Left ventricle myocardium inferior (tissue), 1 donor: ENCODE measurements around the gene A3GALT2. TPM values are rescaled to one million over a fixed set of nuclear protein-coding genes. Genes with fewer than 3 reads are reported as not detected.

Experiments used
- DNase-seq: peaks from one replicate; pipeline ENCODE4 v3.0.0-alpha.2; 2020
- H3K27ac ChIP-seq: fragments of 200-600 bp; replicated peaks from 2 replicates; pipeline ENCODE4 v1.8.0; 2021
- H3K27me3 ChIP-seq: fragments of 200-600 bp; 2 replicates; pipeline ENCODE4 v1.8.0; 2021; ENCODE audit warnings: low read depth
- H3K36me3 ChIP-seq: fragments of 200-600 bp; 2 replicates; pipeline ENCODE4 v1.8.0; 2021
- H3K4me1 ChIP-seq: fragments of 200-600 bp; 2 replicates; pipeline ENCODE4 v1.8.0; 2021
- H3K4me3 ChIP-seq: fragments of 200-600 bp; 2 replicates; pipeline ENCODE4 v1.8.0; 2021; ENCODE audit warnings: mild to moderate bottlenecking, moderate library complexity
- H3K9me3 ChIP-seq: fragments of 200-600 bp; replicated peaks from 2 replicates; pipeline ENCODE4 v1.8.0; 2021
- intact Hi-C: fragments of 100-400 bp; cut with micrococcal nuclease; formaldehyde crosslinking; loops from one replicate; pipeline ENCODE4 v1.11.0; 2022
- total RNA-seq: library from RNA; stranded (reverse); fragmentation: NEBNext Ultra II Directional; extraction: Animal tissue kit (Norgen Biotek cat#: 25700); gene quantifications from one replicate; pipeline ENCODE4 v1.2.1, GENCODE V29; 2021
- TF ChIP-seq, protein P1 (sequence below): fragments of 200-600 bp; IDR thresholded peaks from 2 replicates; pipeline ENCODE4 v1.8.0; 2021; ENCODE audit warnings: antibody characterized with exemption, mild to moderate bottlenecking, borderline replicate concordance
- donor health status: DM: no; HTN: yes; CAD: no; lungs with severe emphysema.

A3GALT2 gene
- total RNA-seq, 1 donor from 2014 or later = not detected

DNA sequence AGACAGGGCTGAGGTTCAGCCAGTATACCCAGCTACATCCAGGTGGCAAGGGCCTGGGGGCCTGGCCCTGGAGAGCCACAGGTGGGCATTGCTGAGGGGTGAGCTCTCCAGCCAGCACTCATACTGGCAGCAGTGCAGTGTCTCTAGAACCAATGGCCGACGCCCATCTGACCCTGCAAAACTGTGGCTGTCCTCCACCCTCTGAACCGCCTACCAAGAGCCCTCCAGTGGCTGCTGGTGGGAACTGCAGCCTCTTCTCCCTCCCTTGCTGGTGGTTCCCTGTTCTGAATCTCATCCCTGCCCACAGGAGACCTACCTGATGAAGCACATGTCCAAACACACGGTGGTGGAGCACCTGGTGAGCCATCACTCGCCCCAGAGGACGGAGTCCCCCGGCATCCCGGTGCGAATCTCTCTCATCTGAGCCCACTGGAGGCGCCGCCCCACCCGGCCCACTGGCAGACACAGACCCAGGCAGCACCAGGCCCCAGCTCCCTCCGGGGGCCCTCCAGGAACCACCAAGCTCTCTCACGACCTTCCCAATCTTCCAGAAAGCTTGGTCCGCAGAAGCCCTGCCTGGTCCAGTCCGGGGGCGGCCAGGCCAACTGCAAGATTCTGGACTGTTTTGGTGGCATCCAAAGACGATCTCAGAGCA lies 22.1 kb downstream of the A3GALT2 start:
- H3K4me1 ChIP-seq = peaks cover 38% of the 10 kb centered on the region
- peak overlapping the region; percentile 47 for H3K27ac ChIP-seq

DNA sequence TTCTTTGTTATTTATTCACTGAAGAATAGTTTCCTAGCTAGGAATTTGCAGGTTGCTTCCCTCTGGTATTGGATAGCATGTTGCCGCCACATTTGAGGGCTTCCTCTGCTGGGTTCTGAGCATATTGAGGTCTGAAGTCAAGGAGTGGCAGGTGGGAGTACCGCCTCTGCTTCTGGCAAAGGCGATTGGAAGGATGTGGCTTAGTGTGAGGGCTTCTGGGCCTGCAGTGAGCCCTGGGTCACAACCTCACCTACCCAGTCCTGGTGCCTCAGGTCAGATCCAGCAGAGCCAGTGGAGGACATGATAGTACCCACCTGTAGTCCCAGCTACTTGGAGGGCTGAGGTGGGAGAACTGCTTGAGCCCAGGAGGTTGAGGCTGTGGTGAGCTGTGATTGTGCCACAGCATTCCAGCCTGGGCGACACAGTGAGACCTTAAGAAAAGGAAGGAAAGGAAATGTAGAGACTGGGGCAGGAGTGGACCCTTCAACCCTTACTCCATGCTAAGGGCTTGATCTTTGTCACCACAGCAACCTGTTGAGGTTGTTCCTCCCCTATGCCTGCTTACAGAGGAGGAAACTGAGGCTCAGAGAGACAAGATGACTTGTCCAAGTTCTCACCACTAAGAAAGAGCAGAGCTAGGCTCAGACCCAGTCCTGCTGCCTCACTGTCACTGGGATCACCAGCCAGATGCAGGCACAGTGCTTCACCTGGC lies 22.8 kb downstream of the A3GALT2 start:
- H3K4me1 ChIP-seq = peaks cover 38% of the 10 kb centered on the region
- intact Hi-C loops = loop anchor here (5.0 to 10.0 kb wide), 2 partner anchors 69 to 167 kb away; no protein-coding TSS in a partner anchor
- peaks cover 51% of the 10 kb centered on the region for H3K36me3 ChIP-seq
- TF ChIP-seq, protein P1, sequence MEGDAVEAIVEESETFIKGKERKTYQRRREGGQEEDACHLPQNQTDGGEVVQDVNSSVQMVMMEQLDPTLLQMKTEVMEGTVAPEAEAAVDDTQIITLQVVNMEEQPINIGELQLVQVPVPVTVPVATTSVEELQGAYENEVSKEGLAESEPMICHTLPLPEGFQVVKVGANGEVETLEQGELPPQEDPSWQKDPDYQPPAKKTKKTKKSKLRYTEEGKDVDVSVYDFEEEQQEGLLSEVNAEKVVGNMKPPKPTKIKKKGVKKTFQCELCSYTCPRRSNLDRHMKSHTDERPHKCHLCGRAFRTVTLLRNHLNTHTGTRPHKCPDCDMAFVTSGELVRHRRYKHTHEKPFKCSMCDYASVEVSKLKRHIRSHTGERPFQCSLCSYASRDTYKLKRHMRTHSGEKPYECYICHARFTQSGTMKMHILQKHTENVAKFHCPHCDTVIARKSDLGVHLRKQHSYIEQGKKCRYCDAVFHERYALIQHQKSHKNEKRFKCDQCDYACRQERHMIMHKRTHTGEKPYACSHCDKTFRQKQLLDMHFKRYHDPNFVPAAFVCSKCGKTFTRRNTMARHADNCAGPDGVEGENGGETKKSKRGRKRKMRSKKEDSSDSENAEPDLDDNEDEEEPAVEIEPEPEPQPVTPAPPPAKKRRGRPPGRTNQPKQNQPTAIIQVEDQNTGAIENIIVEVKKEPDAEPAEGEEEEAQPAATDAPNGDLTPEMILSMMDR = no peak
- H3K9me3 ChIP-seq = no peaks in the 10 kb centered on the region
- no peak for DNase-seq
- H3K4me3 ChIP-seq = no peak overlapping the region
- no peaks in the 10 kb centered on the region for H3K27me3 ChIP-seq
- peak overlapping the region; percentile 47 for H3K27ac ChIP-seq

More for the DNA sequence above, 22.1 kb downstream of the A3GALT2 start:
- Histone ChIP-seq H3K4me3 (no peak overlapping the region), H3K36me3 (peaks cover 47% of the 10 kb centered on the region), H3K27me3 (no peaks in the 10 kb centered on the region), H3K9me3 (no peaks in the 10 kb centered on the region)
- intact Hi-C loops = loop anchor here (5.0 to 10.0 kb wide), 2 partner anchors 69 to 166 kb away; no protein-coding TSS in a partner anchor
- TF ChIP-seq, protein P1 = peak; percentile 97
- DNase-seq = peak; percentile 76

DNA sequence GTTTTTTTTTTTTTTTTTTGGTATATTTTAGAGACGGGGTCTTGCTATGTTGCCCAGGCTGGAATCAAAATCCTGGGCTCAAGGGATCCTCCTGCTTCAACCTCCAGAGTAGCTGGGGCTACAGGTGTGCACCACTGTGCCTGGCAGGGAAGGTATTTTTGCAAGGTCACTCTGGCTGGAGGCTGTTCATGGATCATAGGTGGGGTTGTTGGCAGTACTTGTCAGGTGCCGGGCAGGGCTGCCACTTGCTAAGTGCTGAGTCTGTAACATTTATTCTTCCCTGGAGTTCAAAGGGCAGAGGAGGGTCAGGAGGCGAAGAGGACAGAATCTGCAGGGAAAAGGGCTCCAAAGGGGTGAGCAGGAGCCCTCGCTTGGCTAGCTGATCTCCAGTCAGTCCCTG lies 24.1 kb downstream of the A3GALT2 start:
- Histone ChIP-seq H3K9me3 (no peaks in the 10 kb centered on the region), H3K27ac (no peak overlapping the region), H3K4me1 (peaks cover 38% of the 10 kb centered on the region), H3K27me3 (no peaks in the 10 kb centered on the region), H3K36me3 (peaks cover 51% of the 10 kb centered on the region), H3K4me3 (no peak overlapping the region)
- DNase-seq = no peak
- intact Hi-C loops = loop anchor here (5.0 to 10.0 kb wide), 2 partner anchors 70 to 168 kb away; no protein-coding TSS in a partner anchor
- TF ChIP-seq, protein P1 = no peak

DNA sequence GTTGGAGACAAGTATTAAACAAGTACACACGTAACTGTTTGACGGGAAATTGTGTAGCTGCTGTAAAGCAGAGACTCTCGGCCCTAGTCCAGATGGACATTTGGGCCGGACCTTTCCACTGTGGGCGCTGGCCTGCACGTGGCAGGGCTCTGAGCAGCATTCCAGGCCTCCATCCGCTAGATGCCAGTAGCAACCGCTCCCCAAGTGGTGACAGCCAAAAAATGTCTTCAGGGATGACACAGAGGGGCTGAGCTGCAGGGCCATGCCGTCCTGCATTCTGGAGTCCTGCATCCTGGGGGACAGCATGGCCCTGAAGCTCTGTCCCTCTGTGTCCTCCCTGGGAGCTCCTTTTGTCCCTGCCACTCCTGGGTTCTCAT lies 24.8 kb downstream of the A3GALT2 start:
- intact Hi-C loops = loop anchor here (5.0 to 10.0 kb wide), 2 partner anchors 71 to 169 kb away; no protein-coding TSS in a partner anchor
- no peak for DNase-seq
- Histone ChIP-seq H3K27me3 (no peaks in the 10 kb centered on the region), H3K36me3 (peaks cover 51% of the 10 kb centered on the region), H3K4me3 (no peak overlapping the region), H3K9me3 (no peaks in the 10 kb centered on the region), H3K27ac (peak overlapping the region; percentile 53), H3K4me1 (peaks cover 34% of the 10 kb centered on the region)
- TF ChIP-seq, protein P1 = no peak

DNA sequence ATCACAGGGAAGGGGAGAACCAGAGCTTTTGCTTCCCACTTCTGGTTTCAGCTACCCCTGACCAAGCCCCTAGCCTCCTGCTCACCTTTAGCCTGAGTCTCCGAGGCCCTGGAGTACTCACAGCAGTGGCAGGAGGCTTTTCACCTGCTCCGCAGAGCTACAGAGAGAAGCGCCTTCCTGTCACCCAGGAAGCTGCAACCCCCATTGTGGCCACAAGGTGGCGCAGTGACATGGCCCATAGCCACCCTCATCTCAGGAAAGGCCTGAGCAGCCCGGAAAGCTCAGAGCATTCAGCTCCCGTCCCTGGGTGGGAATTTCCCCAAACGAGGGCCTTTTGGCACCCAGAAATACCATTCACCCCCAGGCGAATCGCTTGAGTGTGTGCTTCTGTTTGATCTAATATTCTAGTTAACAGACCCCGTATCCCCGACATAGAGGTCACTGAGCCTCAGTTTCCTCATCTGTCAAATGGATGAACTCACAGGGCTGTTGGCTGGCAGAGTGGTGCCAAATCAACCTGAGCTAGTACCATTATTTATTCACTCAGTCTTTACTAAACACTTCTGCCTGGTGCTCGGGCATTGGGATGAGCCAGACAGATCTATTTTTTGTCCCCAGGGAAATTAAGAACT lies 25.3 kb downstream of the A3GALT2 start:
- Histone ChIP-seq H3K36me3 (peaks cover 51% of the 10 kb centered on the region), H3K4me1 (peaks cover 29% of the 10 kb centered on the region), H3K27me3 (no peaks in the 10 kb centered on the region), H3K9me3 (no peaks in the 10 kb centered on the region), H3K4me3 (no peak overlapping the region), H3K27ac (peak overlapping the region; percentile 53)
- TF ChIP-seq, protein P1 = peak; percentile 98
- intact Hi-C loops = loop anchor here (5.0 to 10.0 kb wide), 2 partner anchors 72 to 169 kb away; no protein-coding TSS in a partner anchor
- peak; percentile 88 for DNase-seq
